KG1 (cell line): ENCODE results near the gene SMYD2.
A peak's percentile ranks its signal among the peaks of the same experiment; 100 is the strongest.

Source experiments
- DNase-seq: peaks from one replicate; lab custom pipeline; 2025; lab: John Stamatoyannopoulos, UW

The SMYD2 gene

DNA sequence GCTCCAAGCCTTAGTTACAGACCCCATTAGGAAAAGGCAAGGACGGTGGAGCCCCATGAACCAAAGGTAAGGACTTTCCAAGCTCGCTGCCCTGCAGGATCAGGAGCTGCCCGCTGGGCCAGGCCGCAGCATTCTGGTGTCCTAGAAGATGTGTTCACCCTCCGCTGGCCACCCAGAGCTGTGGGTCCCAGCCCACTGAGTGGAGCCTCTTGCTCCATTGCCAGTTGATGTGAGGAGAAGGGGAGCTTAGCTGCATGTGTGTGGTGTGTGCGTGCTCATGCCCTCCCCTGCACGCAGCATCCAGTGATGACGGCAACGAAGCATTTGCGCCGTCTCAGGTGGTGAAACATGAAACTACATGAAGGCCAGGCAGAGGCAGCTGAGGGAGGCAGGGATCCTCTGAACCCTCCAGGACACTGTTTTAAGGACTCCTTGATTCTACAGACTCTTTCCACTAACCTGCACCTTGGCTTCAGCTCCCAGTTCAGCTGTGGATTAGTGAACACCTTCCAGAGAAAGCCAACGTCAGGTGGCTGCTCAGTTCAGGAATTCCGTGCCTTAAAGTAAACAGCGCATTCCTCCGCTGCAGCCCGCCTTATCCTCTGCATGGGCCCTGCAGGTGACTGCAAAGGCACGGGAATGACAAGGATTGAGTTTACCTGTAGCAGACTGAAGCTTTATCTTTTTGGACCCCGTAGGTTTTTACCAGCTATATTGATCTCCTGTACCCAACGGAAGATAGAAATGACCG lies 48.7 kb downstream of the SMYD2 start:
- DNase-seq = no peak

- DNase-seq = no peak
These were observed 49.3 kb downstream of the SMYD2 start for GRCh38 chr1:214330222-214330621.

DNA sequence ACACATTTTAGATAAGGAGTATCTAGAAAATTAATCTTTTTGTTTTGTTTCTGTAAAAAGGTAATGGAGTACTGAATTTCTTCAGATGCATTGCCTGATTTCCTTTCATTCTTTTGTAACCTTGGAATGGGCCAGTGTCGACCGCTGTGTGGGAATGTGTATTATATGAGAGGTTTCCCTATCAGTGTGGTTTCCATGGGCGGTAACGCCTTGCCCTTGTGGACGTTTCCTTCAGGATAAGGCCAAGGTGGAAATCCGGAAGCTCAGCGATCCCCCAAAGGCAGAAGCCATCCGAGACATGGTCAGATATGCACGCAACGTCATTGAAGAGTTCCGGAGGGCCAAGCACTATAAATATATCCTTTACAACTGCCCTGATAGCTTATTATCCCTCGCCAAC lies 49.8 kb downstream of the SMYD2 start:
- no peak for DNase-seq

DNA sequence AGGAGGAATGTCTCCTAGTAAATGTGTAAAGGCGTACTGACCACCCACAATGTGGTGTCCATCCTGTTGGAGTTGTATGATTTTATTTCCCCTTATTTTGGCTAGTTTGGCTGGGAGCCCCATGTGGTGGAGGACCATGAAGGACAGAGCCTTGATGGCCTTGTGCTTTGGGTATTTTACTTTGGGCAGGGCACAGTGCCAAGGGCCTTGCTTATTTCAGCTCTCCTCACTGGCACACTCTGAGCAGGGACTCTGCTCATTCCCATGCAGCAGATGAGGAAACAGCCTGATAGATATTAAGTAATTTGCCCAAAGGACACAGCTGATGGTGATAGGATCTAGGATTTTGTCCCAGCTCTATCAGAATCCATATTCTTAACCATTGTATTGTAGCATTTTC lies 50.2 kb downstream of the SMYD2 start:
- DNase-seq = no peak

GRCh38 chr1:214331827-214332423 lies 51.0 kb downstream of the SMYD2 start:
- DNase-seq = peak; percentile 30

DNA sequence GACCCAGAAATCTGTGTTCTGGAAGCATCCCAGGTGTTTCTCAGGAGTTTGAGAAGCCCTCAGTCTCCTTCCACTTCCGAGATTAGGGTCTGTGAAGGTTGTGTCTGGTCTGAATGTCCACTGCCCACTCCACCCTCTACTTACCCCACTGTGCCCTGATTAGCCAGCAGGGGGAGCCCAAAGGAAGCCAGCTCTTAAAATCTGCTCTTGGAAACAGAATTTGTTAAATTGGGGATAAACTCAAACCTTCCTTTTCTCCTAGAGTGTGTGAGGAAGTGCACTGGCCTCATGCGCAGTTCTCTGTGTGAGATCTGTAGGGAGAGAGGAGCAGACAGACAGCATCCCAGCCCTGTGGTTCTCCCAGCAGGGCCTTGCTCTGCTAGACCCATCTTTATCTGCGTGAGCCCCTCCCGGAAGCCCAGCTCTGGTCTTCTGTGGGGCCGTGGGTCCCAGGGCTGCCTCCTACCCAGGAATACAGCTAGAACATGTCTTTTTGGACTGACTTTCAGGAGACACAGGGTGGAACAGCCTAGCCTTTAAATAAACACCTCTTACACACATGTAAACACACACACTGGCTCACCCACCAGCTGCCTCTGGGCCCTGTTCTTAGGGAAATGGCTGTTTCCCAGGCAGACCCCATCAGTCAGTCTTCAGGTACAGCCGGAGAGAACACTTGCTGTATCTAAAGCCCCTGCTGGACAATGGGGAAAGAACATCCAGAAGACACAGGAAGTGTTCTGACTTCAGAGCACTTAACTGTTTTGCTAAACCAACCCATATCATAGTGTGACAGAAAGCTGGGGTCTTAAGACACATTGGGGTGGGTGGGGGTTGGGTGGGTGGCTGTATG lies 52.2 kb downstream of the SMYD2 start:
- peak; percentile 19 for DNase-seq

DNA sequence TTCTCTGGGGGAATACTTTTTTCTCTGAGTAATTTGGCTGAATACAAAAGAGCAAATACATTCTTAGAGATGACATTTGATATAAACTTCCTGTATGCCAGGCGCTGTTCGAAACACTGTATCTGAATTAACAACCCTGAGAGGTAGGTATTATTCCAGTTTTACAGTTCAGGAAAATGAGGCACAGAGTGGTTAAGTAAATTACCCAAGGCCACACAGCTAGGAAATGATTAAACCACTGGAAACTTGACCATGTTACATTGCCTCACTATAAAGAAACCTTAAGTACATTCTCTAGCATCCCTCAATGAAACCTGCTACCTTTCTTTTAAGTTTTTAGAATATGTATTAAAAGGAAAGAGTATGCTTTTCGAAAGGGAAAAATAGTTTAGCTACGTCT lies 54.6 kb downstream of the SMYD2 start:
- DNase-seq = no peak

DNA sequence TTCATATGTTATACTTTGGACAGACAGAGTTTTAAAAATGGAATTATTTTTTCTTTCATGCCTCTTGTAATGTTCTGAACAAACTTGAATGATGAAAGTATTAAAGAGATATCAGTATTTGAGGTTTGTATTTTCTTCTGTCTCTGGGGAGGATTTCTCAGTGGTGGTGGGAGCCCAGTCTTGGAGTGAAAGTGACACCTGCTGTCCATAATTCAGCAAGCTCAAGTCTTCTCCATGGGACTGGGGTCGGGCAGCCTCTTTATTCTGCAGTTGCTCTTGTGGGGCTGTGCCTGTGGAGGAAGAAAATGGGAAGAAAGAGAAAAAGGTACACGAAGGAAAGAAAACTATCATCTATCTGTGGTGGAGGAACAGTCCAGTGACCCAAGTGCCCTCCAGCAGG lies 56.1 kb downstream of the SMYD2 start:
- no peak for DNase-seq

DNA sequence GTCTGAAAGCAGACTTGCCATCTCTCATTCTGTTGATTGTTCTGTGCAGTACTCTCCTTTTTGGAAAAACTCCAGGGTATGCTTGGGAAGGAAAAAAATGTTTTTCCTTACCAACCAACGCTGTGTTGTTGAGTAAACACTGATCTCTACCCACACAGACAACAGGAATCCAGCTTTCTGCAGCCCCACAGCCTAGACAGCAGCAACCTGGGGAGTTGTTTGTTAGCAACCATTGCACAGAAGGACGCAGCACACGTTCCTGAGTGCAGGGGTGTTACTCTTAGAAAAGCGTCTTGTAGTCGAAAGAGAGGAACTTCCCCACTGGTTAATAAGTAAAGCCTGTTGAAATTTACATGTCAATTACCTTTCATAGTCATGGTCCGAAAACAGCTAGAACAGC lies 56.6 kb downstream of the SMYD2 start:
- DNase-seq = no peak

DNA sequence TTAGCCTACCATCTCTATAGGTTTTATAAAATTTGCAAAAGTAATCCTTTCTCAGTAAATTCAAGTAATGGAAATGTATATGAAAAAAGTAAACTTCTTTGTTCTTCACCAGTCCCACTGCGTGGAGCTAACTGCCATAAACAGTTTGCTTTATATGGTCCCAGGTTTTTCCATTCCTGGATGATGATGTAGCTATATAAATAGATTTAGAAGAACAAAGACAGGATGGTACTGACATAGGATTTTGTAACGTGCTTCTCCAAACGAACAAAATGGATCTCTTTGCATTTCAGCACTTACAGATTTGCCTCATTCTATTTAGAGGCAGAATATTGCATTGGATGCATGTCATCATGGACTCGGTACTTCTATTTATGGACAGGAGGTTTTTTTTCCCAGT lies 57.3 kb downstream of the SMYD2 start:
- no peak for DNase-seq

DNA sequence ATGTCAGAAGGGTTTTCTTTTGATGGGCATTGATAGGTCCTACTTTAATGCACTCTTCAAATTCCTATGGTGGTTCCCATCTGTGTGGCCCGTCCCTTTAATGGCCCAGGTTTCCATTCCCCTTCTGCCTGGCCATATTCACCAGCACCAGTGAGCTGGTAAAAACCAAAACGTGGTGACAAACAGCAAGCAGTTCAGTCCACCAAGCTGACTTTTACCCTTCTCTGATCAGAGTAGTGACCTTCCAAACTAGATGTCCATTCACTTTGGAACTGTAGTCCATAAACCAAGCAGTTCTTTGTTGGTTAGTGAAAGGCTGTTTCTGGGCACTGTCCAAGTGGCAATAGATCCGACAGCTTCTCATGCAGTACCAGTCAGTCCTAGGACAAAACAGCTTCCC lies 60.5 kb downstream of the SMYD2 start:
- DNase-seq = no peak

GRCh38 chr1:214341932-214342331 lies 61.0 kb downstream of the SMYD2 start:
- no peak for DNase-seq

GRCh38 chr1:214342525-214342924 lies 61.6 kb downstream of the SMYD2 start:
- no peak for DNase-seq

GRCh38 chr1:214344897-214345296 lies 63.9 kb downstream of the SMYD2 start:
- no peak for DNase-seq

DNA sequence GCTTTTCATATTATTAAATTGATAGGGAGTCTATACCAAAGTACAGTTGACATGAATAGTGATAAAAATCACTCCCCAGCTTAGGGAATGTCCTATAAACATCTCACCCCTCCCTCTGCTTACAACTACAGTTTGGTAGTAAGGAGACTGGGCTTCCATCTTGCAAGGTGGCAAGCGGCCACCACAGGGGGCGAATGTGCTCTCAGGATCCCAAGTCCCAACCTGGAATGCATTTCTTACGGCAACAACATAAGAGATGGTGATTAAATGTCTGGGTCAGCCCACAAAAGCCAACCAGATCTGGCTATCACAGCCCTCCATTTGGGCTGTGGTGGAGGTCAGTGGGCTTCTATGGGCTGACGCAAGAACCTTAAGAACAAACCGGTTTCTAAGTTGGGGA lies 68.0 kb downstream of the SMYD2 start:
- no peak for DNase-seq

GRCh38 chr1:214349781-214350180 lies 68.8 kb downstream of the SMYD2 start:
- DNase-seq = no peak

GRCh38 chr1:214351551-214352277 lies 70.8 kb downstream of the SMYD2 start:
- no peak for DNase-seq

GRCh38 chr1:214352838-214353237 lies 71.9 kb downstream of the SMYD2 start:
- DNase-seq = no peak

DNA sequence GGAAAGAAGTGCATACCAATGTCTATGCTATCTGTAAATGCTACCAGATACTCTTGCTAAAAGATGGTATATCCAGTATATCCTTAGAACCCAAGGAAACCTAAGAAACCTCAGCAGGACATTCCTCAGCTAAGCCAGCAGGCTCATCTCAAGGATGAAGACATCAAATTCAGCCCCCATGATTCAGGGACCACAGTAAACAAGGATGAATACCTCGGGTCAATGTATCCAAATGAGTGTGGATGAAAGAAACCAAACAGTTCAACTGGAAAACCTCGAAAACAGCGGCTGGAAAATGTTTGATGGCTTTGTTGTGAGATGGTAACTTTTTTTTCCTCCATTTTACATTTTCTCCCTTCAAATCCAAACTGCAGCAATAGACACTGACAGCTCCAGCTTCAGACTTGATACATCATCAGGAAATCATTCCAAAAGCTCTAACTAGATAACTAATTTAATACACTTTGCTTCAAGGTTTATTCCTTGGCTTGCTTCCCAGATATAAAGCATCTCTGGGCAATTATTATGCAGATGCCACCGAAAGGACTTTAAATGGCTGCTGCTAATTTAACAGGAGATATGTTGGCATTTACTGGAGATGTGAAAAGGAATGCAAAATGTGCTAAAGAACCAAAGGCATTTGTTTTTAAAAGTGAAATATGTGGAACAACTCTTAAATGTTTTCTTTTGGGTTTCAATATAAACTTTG lies 73.6 kb downstream of the SMYD2 start:
- no peak for DNase-seq

- DNase-seq = no peak
These were observed 79.2 kb downstream of the SMYD2 start for GRCh38 chr1:214360116-214360515.

DNA sequence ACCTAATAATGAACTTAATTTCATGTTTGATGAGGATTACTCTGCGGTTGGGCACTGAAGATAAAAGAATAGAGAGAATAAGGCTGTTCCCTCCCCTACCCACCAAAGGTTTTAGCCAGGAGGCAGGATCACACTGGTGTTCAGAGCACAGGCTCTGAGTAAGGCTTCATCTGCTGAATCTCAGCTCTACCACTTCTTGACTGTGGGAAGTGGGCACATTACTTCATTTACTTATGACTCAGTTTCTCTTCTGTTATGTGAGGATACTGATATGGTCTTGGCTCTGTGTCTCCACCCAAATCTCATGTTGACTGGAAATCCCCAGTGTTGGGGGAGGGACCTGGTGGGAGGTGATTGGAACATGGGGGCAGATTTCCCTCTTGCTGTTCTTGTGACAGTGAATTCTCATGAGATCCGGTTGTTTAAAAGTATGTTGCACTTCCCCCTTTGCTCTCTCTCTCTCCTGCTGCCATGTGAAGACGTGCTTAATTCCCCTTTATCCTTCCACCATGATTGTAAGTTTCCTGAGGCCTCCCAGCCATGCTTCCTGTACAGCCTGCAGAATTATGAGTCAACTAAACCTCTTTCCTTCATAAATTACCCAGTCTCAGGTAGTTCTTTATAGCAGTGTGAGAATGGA lies 79.7 kb downstream of the SMYD2 start:
- no peak for DNase-seq
